Activated B cell treated with CpG ODN at 0.5 μM for 24 hours (primary cell): ENCODE measurements around the gene MRPL16. TPM values are rescaled to one million over a fixed set of nuclear protein-coding genes. Genes with fewer than 3 reads are reported as not detected.

Experiments used
- ATAC-seq: fragments of 200-7000 bp; cut with Tn5 transposase; one replicate; pipeline ENCODE4 v1.10.0; 2021; ENCODE audit warnings: low read depth, mild to moderate bottlenecking, moderate library complexity
- CTCF ChIA-PET: fragments of 350-600 bp; sonication (Branson Sonifier 250); formaldehyde crosslinking; loops from one replicate; lab custom pipeline; 2021; ENCODE audit warnings: antibody characterized with exemption; lab: Charles Lee
- POLR2A ChIA-PET: fragments of 350-600 bp; sonication (Branson Sonifier 250); formaldehyde crosslinking; loops from one replicate; lab custom pipeline; 2021; ENCODE audit warnings: antibody characterized with exemption; lab: Charles Lee
- DNase-seq: peaks from one replicate; pipeline ENCODE4 v3.0.0; 2022
- H3K27ac Mint-ChIP-seq: one replicate; pipeline ENCODE4 v1.8.0; 2020; ENCODE audit warnings: mixed read lengths
- H3K27me3 Mint-ChIP-seq: one replicate; pipeline ENCODE4 v1.8.0; 2021; ENCODE audit warnings: mixed read lengths
- H3K36me3 Mint-ChIP-seq: one replicate; pipeline ENCODE4 v1.8.0; 2021; ENCODE audit warnings: low read depth, mixed read lengths
- H3K4me1 Mint-ChIP-seq: one replicate; pipeline ENCODE4 v1.8.0; 2021; ENCODE audit warnings: mixed read lengths
- H3K4me3 Mint-ChIP-seq: one replicate; pipeline ENCODE4 v1.8.0; 2020; ENCODE audit warnings: mild to moderate bottlenecking, mixed read lengths
- H3K9me3 Mint-ChIP-seq: one replicate; pipeline ENCODE4 v1.8.0; 2020; ENCODE audit warnings: mixed read lengths
- CTCF ChIP-seq: fragments of 200-600 bp; IDR thresholded peaks from one replicate; pipeline ENCODE4 v1.8.0; 2022; ENCODE audit warnings: antibody characterized with exemption, mild to moderate bottlenecking
- intact Hi-C: fragments of 100-400 bp; cut with micrococcal nuclease; formaldehyde crosslinking; loops from one replicate; pipeline ENCODE4 v1.15.1; 2024
- total RNA-seq: library from RNA; stranded (reverse); gene quantifications from 2 replicates; pipeline ENCODE4 v1.2.3, GENCODE V29; 2022

MRPL16 gene
- total RNA-seq, 1 donor from 2014 or later = 57.7 TPM

- ChIA-PET CTCF (interaction anchor here (1.4 to 3.1 kb wide), 2 partner anchors 50 to 56 kb away, joined by 3 to 17 read pairs; partner anchors contain the start of gene STX3), POLR2A (interaction anchor here (0.7 to 1.6 kb wide), 3 partner anchors 44 to 56 kb away, joined by 3 to 10 read pairs (median 3); partner anchors contain the start of gene STX3)
- peak overlapping the region; percentile 87 for H3K27ac Mint-ChIP-seq
- TF ChIP-seq CTCF = no peak
- H3K36me3 Mint-ChIP-seq = peaks cover 29% of the 10 kb centered on the region
- DNase-seq (no peak), ATAC-seq (no peak)
- intact Hi-C loops = loop anchor here (1.0 to 2.0 kb wide), 4 partner anchors 56 to 261 kb away; partner anchors contain the start of genes OSBP, PATL1 and STX3
- peaks cover 20% of the 10 kb centered on the region for H3K4me1 Mint-ChIP-seq
- no peaks in the 10 kb centered on the region for H3K9me3 Mint-ChIP-seq
- H3K4me3 Mint-ChIP-seq = peak overlapping the region; percentile 92
- H3K27me3 Mint-ChIP-seq = peaks cover 3% of the 10 kb centered on the region
These were observed 307 bp upstream of the MRPL16 start for GRCh38 chr11:59810911-59811259.

GRCh38 chr11:59807047-59807610 lies 3.4 kb downstream of the MRPL16 start:
- DNase-seq = no peak
- peaks cover 20% of the 10 kb centered on the region for H3K4me1 Mint-ChIP-seq
- TF ChIP-seq CTCF = no peak
- H3K27me3 Mint-ChIP-seq = no peaks in the 10 kb centered on the region
- ATAC-seq = no peak
- no peak overlapping the region for H3K27ac Mint-ChIP-seq
- CTCF ChIA-PET = interaction anchor here (1.4 kb wide), 1 partner anchor 53 kb away, joined by 3 read pairs; no protein-coding TSS in a partner anchor
- POLR2A ChIA-PET = no interaction called here
- H3K9me3 Mint-ChIP-seq = no peaks in the 10 kb centered on the region
- H3K4me3 Mint-ChIP-seq = peak overlapping the region; percentile 16
- intact Hi-C loops = no loop called here
- H3K36me3 Mint-ChIP-seq = peaks cover 48% of the 10 kb centered on the region

GRCh38 chr11:59804061-59804460 lies 6.5 kb downstream of the MRPL16 start:
- H3K27ac Mint-ChIP-seq = no peak overlapping the region
- H3K4me1 Mint-ChIP-seq = no peaks in the 10 kb centered on the region
- ATAC-seq = no peak
- intact Hi-C loops = no loop called here
- no peak overlapping the region for H3K4me3 Mint-ChIP-seq
- no peak for DNase-seq
- no peak for TF ChIP-seq CTCF
- H3K36me3 Mint-ChIP-seq = peaks cover 43% of the 10 kb centered on the region
- CTCF ChIA-PET = interaction anchor here (1.1 to 6.7 kb wide), 2 partner anchors 44 to 50 kb away, joined by 3 to 112 read pairs; partner anchors contain the start of gene STX3
- no peaks in the 10 kb centered on the region for H3K27me3 Mint-ChIP-seq
- POLR2A ChIA-PET = no interaction called here
- H3K9me3 Mint-ChIP-seq = no peaks in the 10 kb centered on the region

GRCh38 chr11:59802639-59803176 lies 7.9 kb downstream of the MRPL16 start:
- TF ChIP-seq CTCF = no peak
- Mint-ChIP-seq H3K36me3 (peaks cover 36% of the 10 kb centered on the region), H3K27me3 (no peaks in the 10 kb centered on the region), H3K4me3 (no peak overlapping the region), H3K4me1 (no peaks in the 10 kb centered on the region), H3K27ac (no peak overlapping the region), H3K9me3 (no peaks in the 10 kb centered on the region)
- ChIA-PET CTCF (interaction anchor here (0.9 to 6.7 kb wide), 4 partner anchors 15 to 49 kb away, joined by 3 to 112 read pairs (median 4); partner anchors contain the start of gene STX3), POLR2A (interaction anchor here (1.5 kb wide), 1 partner anchor 49 kb away, joined by 13 read pairs; the partner anchor contains the start of gene STX3)
- intact Hi-C loops = loop anchor here (1.0 kb wide), 2 partner anchors 48 to 122 kb away; no protein-coding TSS in a partner anchor
- ATAC-seq (peak; percentile 69), DNase-seq (no peak)
